Chondrocyte (in vitro differentiated cells): Measurements from ENCODE around the gene TFEB. TPM values are rescaled to one million over a fixed set of nuclear protein-coding genes. Genes with fewer than 3 reads are reported as not detected.
A peak's percentile ranks its signal among the peaks of the same experiment; 100 is the strongest.

Source experiments
- DNase-seq: peaks from one replicate; pipeline ENCODE4 v3.0.0; 2021; ENCODE audit warnings: mixed read lengths, low spot score
- H3K27ac Mint-ChIP-seq: one replicate; pipeline ENCODE4 v1.8.0; 2021; ENCODE audit warnings: mild to moderate bottlenecking, moderate library complexity, mixed read lengths; ENCODE audit not compliant: unreplicated experiment
- H3K27me3 Mint-ChIP-seq: 2 replicates; pipeline ENCODE4 v1.8.0; 2021; ENCODE audit warnings: low read depth, mixed read lengths
- H3K36me3 Mint-ChIP-seq: 2 replicates; pipeline ENCODE4 v1.8.0; 2021; ENCODE audit warnings: low read depth, mixed read lengths
- H3K4me1 Mint-ChIP-seq: 2 replicates; pipeline ENCODE4 v1.8.0; 2021; ENCODE audit warnings: low read depth, mild to moderate bottlenecking, mixed read lengths
- H3K4me3 Mint-ChIP-seq: one replicate; pipeline ENCODE4 v1.8.0; 2021; ENCODE audit warnings: mild to moderate bottlenecking, moderate library complexity, mixed read lengths; ENCODE audit not compliant: unreplicated experiment
- H3K9me3 Mint-ChIP-seq: 2 replicates; pipeline ENCODE4 v1.8.0; 2021; ENCODE audit warnings: low read depth, mixed read lengths
- total RNA-seq: library from RNA; stranded (reverse); gene quantifications from 3 replicates; pipeline ENCODE4 v1.2.1, GENCODE V29; 2021
- TF ChIP-seq, protein P1 (sequence below): fragments of 200-600 bp; sonication (generic); IDR thresholded peaks from 2 replicates; pipeline ENCODE4 v1.5.0; 2021; ENCODE audit warnings: antibody characterized with exemption, mild to moderate bottlenecking, moderate library complexity

The TFEB gene
- total RNA-seq, 1 donor from 2014 or later = 11.6 TPM

DNA sequence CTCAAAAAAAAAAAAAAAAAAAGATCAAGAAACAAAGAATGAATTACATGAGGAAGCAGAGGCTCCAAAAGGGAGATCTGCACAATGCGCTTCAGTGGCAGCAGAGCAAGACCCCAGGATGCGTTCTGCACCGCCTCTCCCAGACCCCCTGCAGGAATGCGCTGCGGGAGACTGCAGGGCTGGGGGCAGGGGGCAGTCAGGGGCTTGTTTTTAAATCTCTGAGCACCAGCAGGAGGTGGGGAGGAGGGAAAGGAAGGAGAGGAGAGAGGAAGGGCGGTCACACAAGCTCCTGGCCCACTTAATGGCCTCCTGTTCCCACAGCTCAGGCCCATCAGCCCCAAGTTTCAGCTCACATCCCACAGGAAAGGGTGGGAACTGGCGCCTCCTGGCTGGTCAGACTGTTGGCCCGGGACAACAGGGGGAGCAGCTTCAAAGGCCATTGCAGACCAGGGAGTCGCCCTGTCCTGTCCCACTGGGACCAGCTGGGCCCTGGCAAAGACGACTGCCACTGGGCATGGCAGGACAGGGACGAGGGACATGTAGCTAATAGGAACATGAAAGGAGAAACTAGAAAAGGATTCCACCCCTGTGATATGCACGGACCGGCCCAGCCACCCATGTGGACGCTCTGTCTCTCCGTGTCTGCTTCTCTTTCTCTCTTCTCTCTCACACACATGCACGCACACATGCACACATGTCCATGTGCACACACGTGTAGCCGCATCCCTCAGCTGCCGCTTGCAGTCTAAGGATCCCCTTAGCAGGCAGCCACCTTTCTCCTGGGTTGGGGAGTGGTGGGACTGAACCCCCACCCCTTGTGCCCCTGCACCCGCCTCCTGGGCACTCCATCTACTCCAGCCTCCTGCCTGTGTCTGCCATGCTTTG is 34.7 kb downstream of the TFEB start:
- Mint-ChIP-seq H3K27me3 (no peaks in the 10 kb centered on the region), H3K36me3 (no peaks in the 10 kb centered on the region), H3K4me1 (peaks cover 56% of the 10 kb centered on the region), H3K27ac (peak overlapping the region; percentile 75), H3K9me3 (no peaks in the 10 kb centered on the region), H3K4me3 (no peak overlapping the region)
- TF ChIP-seq, protein P1, sequence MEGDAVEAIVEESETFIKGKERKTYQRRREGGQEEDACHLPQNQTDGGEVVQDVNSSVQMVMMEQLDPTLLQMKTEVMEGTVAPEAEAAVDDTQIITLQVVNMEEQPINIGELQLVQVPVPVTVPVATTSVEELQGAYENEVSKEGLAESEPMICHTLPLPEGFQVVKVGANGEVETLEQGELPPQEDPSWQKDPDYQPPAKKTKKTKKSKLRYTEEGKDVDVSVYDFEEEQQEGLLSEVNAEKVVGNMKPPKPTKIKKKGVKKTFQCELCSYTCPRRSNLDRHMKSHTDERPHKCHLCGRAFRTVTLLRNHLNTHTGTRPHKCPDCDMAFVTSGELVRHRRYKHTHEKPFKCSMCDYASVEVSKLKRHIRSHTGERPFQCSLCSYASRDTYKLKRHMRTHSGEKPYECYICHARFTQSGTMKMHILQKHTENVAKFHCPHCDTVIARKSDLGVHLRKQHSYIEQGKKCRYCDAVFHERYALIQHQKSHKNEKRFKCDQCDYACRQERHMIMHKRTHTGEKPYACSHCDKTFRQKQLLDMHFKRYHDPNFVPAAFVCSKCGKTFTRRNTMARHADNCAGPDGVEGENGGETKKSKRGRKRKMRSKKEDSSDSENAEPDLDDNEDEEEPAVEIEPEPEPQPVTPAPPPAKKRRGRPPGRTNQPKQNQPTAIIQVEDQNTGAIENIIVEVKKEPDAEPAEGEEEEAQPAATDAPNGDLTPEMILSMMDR = peak; percentile 40
- DNase-seq = no peak

DNA sequence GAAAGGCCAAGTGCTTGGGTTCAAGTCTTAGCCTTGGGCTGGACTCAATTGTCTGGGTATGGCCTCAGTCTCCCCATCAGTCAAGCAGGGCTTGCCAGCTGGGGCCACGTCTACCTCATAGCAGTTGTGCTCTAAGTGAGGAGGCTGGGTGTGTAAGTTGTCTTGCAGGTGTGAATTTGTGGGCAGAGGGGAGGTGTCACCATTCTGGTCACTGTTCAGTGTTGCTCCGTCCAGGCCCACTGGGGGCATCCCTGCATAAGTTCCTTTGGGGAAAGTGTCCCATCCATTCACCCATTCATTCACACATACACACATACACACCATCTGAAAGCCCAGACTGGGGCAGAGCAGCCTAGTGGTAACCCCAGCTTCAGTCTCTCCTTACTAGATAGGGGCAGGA is 36.3 kb downstream of the TFEB start:
- no peak for DNase-seq
- Mint-ChIP-seq H3K4me3 (no peak overlapping the region), H3K36me3 (no peaks in the 10 kb centered on the region), H3K27ac (peak overlapping the region; percentile 99), H3K9me3 (no peaks in the 10 kb centered on the region), H3K4me1 (peaks cover 51% of the 10 kb centered on the region), H3K27me3 (no peaks in the 10 kb centered on the region)
- TF ChIP-seq, protein P1 = peak; percentile 3

DNA sequence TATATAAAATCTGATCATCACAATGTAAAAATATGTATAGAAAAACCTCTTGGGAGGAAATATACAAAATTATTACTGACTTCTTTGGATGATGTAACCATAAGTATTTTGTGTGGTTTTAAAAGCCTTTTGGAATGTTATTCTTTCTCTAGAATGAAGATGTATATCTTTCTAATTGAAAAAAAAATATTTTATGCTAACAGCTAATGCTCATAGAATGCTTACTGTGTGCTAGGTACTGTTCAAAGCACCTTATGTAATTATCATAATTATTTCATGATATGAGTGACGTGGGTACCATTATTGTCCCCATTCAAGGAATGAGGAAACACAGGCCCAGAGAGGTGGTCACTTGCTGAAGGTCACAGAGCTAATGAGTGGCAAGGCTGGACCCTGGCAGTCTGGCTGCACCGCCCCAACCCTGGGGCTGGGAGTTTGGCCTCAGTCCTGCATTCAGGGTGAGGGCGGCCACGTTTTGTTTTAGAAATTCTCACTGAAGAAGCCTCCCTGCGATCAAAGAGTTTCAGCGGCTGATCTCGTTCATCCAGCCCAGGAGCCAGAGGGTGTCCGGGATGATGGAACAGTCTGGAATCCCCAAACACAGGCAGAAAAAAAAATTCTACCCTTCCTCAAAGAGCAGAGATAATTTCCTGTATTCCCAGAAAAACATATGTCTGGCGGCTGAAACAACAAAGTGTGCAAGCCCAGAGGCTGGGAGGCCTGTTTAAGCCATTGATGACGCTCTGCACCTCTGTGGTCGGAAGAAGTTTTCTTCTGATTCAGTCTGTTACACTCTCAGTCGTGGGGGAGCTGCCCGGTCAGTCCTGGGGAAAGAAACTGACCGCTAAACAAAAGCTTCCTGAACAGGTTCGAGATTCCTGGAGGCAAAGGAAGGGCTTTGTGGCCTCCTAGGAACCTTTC is 37.3 kb downstream of the TFEB start:
- peak overlapping the region; percentile 99 for H3K27ac Mint-ChIP-seq
- H3K36me3 Mint-ChIP-seq = no peaks in the 10 kb centered on the region
- no peak for DNase-seq

DNA sequence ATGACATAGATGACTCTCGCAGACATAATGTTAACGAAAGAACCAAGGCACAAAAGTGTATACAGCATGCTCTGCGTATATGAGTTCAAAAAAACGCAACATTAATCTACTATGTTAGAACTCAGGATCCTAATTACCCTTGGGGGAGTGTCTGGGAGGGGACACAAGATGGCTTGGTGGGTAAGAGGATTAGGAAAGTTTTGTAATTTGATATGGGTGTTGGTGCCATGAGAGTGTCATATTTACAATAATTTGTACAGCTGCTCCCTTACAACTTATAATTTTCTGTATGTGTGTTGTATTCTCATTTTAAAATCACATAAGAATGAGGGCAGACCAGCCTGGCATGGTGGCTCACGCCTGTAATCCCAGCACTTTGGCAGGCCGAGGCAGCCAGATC is 38.6 kb downstream of the TFEB start:
- Mint-ChIP-seq H3K9me3 (no peaks in the 10 kb centered on the region), H3K4me3 (no peak overlapping the region), H3K27me3 (no peaks in the 10 kb centered on the region), H3K27ac (peak overlapping the region; percentile 70), H3K36me3 (no peaks in the 10 kb centered on the region), H3K4me1 (peaks cover 51% of the 10 kb centered on the region)
- TF ChIP-seq, protein P1 = no peak
- DNase-seq = no peak

More for the DNA sequence above, 37.3 kb downstream of the TFEB start:
- H3K4me3 Mint-ChIP-seq = peak overlapping the region; percentile 52
- no peaks in the 10 kb centered on the region for H3K27me3 Mint-ChIP-seq
- H3K4me1 Mint-ChIP-seq = peaks cover 51% of the 10 kb centered on the region
- H3K9me3 Mint-ChIP-seq = no peaks in the 10 kb centered on the region
- TF ChIP-seq, protein P1 = no peak

DNA sequence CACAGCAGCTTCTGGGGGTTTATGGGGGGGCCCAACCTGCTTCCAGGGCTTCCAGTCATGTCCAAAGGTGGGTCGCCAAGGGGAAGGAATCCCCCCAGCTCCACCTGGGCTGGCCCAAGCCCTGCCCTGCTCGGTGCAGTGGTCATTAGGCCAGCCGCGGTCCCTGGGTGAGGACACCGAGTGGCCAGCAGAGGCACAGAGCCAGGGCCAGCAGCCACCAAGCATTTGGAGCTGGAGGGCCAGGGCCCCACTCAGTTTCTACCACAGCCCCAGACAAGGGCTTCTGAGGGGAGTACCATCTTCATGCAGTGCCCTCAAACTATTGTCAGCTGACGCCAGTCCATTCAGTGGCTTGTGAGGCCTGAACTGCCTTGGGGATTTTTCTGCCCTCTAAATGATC is 39.6 kb downstream of the TFEB start:
- H3K36me3 Mint-ChIP-seq = no peaks in the 10 kb centered on the region
- no peaks in the 10 kb centered on the region for H3K27me3 Mint-ChIP-seq
- H3K27ac Mint-ChIP-seq = peak overlapping the region; percentile 17
- no peaks in the 10 kb centered on the region for H3K9me3 Mint-ChIP-seq
- TF ChIP-seq, protein P1 = no peak
- H3K4me3 Mint-ChIP-seq = no peak overlapping the region
- DNase-seq = no peak
- peaks cover 45% of the 10 kb centered on the region for H3K4me1 Mint-ChIP-seq
